PFSK-1 (cell line): Measurements from ENCODE around the gene CALCOCO2.

Experiments
- FOXP2 ChIP-seq: optimal IDR thresholded peaks from 2 replicates; pipeline ENCODE3; 2011; ENCODE audit warnings: borderline replicate concordance, control low read depth, inconsistent platforms; ENCODE audit not compliant: insufficient read depth; ENCODE audit errors: extremely low read length, extremely low read depth
- POLR2AphosphoS5 ChIP-seq: IDR thresholded peaks from 2 replicates; pipeline ENCODE4 v1.6.1; 2012; ENCODE audit warnings: low read depth, mild to moderate bottlenecking, control low read depth, low read length, moderate library complexity
- SIN3A ChIP-seq: IDR thresholded peaks from 2 replicates; pipeline ENCODE4 v1.6.1; 2012; ENCODE audit warnings: mild to moderate bottlenecking, low read length, moderate library complexity, borderline replicate concordance; ENCODE audit not compliant: insufficient read depth
- TAF1 ChIP-seq: IDR thresholded peaks from 2 replicates; pipeline ENCODE4 v1.6.1; 2012; ENCODE audit warnings: low read length, control low read depth, borderline replicate concordance; ENCODE audit not compliant: insufficient read depth
- TF ChIP-seq, protein P1 (sequence below), 2 experiments: IDR thresholded peaks; 2 replicates each; pipeline versions ENCODE4 v1.6.1 to v1.8.0; 2011 to 2012; ENCODE audit warnings: low read depth in 2 of 2, low read length in 2 of 2, control low read depth in 1 of 2, inconsistent platforms in 1 of 2, mild to moderate bottlenecking in 1 of 2, moderate library complexity in 1 of 2; ENCODE audit not compliant: insufficient read depth in 1 of 2

DNA sequence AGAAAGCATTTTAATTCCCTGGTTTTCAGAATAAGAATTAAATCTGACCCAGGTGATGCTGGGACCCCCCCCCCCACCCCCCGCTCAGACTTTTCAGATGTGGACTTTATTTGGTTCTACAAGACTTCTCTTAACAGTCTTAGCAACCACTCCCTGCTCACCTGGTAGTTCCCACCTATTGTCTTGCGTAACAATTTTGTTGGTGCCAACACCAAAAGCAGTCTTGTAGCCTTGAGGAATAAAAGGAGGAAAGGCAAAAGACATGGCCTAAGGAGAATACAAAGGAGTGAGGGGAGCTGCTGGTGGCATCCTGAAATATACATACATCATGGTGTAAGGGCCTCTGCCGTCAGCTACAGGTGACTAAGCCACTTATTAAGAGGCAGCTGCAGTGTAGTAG, 18.8 kb upstream of the CALCOCO2 start:
- TF ChIP-seq POLR2AphosphoS5 (no peak), TAF1 (no peak), SIN3A (no peak), FOXP2 (no peak)
- TF ChIP-seq, protein P1, sequence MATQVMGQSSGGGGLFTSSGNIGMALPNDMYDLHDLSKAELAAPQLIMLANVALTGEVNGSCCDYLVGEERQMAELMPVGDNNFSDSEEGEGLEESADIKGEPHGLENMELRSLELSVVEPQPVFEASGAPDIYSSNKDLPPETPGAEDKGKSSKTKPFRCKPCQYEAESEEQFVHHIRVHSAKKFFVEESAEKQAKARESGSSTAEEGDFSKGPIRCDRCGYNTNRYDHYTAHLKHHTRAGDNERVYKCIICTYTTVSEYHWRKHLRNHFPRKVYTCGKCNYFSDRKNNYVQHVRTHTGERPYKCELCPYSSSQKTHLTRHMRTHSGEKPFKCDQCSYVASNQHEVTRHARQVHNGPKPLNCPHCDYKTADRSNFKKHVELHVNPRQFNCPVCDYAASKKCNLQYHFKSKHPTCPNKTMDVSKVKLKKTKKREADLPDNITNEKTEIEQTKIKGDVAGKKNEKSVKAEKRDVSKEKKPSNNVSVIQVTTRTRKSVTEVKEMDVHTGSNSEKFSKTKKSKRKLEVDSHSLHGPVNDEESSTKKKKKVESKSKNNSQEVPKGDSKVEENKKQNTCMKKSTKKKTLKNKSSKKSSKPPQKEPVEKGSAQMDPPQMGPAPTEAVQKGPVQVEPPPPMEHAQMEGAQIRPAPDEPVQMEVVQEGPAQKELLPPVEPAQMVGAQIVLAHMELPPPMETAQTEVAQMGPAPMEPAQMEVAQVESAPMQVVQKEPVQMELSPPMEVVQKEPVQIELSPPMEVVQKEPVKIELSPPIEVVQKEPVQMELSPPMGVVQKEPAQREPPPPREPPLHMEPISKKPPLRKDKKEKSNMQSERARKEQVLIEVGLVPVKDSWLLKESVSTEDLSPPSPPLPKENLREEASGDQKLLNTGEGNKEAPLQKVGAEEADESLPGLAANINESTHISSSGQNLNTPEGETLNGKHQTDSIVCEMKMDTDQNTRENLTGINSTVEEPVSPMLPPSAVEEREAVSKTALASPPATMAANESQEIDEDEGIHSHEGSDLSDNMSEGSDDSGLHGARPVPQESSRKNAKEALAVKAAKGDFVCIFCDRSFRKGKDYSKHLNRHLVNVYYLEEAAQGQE (IDR thresholded peaks at IDR 0.05; ENCODE audit: insufficient read depth in 1 of 2, low read depth in 2 of 2, low read length in 2 of 2): no peak
